DOHH2 (cell line): Measurements from ENCODE around the gene TRIM40.

Source experiments
- H3F3A ChIP-seq: fragments of 200-600 bp; sonication (generic), shearing (Covaris generic); 2 replicates; pipeline ENCODE4 v1.6.0; 2016; ENCODE audit warnings: antibody characterized with exemption, mild to moderate bottlenecking; ENCODE audit not compliant: control insufficient read depth, insufficient read depth
- H3K27ac ChIP-seq: fragments of 200-600 bp; sonication (generic); 2 replicates; pipeline ENCODE4 v1.5.1; 2014; ENCODE audit warnings: low read depth, mild to moderate bottlenecking, low read length, moderate library complexity
- H3K27me3 ChIP-seq: fragments of 200-600 bp; sonication (generic); 2 replicates; pipeline ENCODE4 v1.6.1; 2014; ENCODE audit warnings: mild to moderate bottlenecking, low read length, mixed read lengths; ENCODE audit not compliant: control insufficient read depth
- H3K36me3 ChIP-seq: fragments of 200-600 bp; sonication (generic); 2 replicates; pipeline ENCODE4 v1.6.1; 2014; ENCODE audit warnings: mild to moderate bottlenecking, low read length, moderate library complexity, mixed read lengths; ENCODE audit not compliant: control insufficient read depth
- H3K4me1 ChIP-seq: fragments of 200-600 bp; sonication (generic); 2 replicates; pipeline ENCODE4 v1.6.1; 2014; ENCODE audit warnings: mild to moderate bottlenecking, low read length, mixed read lengths; ENCODE audit not compliant: control insufficient read depth
- H3K4me2 ChIP-seq: fragments of 200-600 bp; sonication (generic); 2 replicates; pipeline ENCODE4 v1.6.0; 2014; ENCODE audit warnings: mild to moderate bottlenecking, low read length, moderate library complexity
- H3K4me3 ChIP-seq: fragments of 200-600 bp; sonication (generic); 2 replicates; pipeline ENCODE4 v1.5.1; 2014; ENCODE audit warnings: mild to moderate bottlenecking, low read length, mixed read lengths
- H3K79me2 ChIP-seq: fragments of 200-600 bp; sonication (generic); 2 replicates; pipeline ENCODE4 v1.6.1; 2014; ENCODE audit warnings: mild to moderate bottlenecking, low read length, mixed read lengths; ENCODE audit not compliant: control insufficient read depth
- H3K9me2 ChIP-seq: fragments of 200-600 bp; sonication (generic); replicated peaks from 2 replicates; pipeline ENCODE4 v1.6.1; 2014; ENCODE audit warnings: mild to moderate bottlenecking, low read length, mixed read lengths; ENCODE audit not compliant: control insufficient read depth
- H3K9me3 ChIP-seq: fragments of 200-600 bp; sonication (generic); 2 replicates; pipeline ENCODE4 v1.6.1; 2014; ENCODE audit warnings: antibody characterized with exemption, low read length, mixed read lengths; ENCODE audit not compliant: control insufficient read depth, insufficient read depth
- H4K20me1 ChIP-seq: fragments of 200-600 bp; sonication (generic); 2 replicates; pipeline ENCODE4 v1.6.0; 2014; ENCODE audit warnings: low read depth, mild to moderate bottlenecking, antibody characterized with exemption, low read length, moderate library complexity; ENCODE audit not compliant: control insufficient read depth, insufficient read depth
- EZH2phosphoT487 ChIP-seq: fragments of 200-600 bp; sonication (generic); IDR thresholded peaks from 2 replicates; pipeline ENCODE4 v1.6.1; 2017; ENCODE audit warnings: borderline replicate concordance, mild to moderate bottlenecking, antibody characterized with exemption, low read length, moderate library complexity, mixed read lengths
- TF ChIP-seq, protein P1 (sequence below): fragments of 200-600 bp; sonication (generic); IDR thresholded peaks from one replicate; pipeline ENCODE4 v1.5.1; 2014; ENCODE audit warnings: antibody characterized with exemption, mild to moderate bottlenecking, low read depth, low read length; ENCODE audit not compliant: poor library complexity, severe bottlenecking

Gene TRIM40

GRCh38 chr6:30112402-30112994, 23.4 kb upstream of the TRIM40 start:
- TF ChIP-seq, protein P1, sequence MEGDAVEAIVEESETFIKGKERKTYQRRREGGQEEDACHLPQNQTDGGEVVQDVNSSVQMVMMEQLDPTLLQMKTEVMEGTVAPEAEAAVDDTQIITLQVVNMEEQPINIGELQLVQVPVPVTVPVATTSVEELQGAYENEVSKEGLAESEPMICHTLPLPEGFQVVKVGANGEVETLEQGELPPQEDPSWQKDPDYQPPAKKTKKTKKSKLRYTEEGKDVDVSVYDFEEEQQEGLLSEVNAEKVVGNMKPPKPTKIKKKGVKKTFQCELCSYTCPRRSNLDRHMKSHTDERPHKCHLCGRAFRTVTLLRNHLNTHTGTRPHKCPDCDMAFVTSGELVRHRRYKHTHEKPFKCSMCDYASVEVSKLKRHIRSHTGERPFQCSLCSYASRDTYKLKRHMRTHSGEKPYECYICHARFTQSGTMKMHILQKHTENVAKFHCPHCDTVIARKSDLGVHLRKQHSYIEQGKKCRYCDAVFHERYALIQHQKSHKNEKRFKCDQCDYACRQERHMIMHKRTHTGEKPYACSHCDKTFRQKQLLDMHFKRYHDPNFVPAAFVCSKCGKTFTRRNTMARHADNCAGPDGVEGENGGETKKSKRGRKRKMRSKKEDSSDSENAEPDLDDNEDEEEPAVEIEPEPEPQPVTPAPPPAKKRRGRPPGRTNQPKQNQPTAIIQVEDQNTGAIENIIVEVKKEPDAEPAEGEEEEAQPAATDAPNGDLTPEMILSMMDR: no peak
- TF ChIP-seq EZH2phosphoT487: no peak
- no peaks in the 10 kb centered on the region for H3K9me3 ChIP-seq
- peaks cover 41% of the 10 kb centered on the region for H3K27me3 ChIP-seq
- no peak overlapping the region for H3K27ac ChIP-seq
- H3F3A ChIP-seq: no peaks in the 10 kb centered on the region
- H3K4me3 ChIP-seq: no peak overlapping the region
- no peaks in the 10 kb centered on the region for H3K9me2 ChIP-seq
- H3K79me2 ChIP-seq: no peaks in the 10 kb centered on the region
- H3K4me2 ChIP-seq: no peak overlapping the region
- H3K36me3 ChIP-seq: no peaks in the 10 kb centered on the region
- H3K4me1 ChIP-seq: no peaks in the 10 kb centered on the region
- no peaks in the 10 kb centered on the region for H4K20me1 ChIP-seq

- no peak for TF ChIP-seq EZH2phosphoT487
- TF ChIP-seq, protein P1: no peak
- Histone ChIP-seq H4K20me1 (no peaks in the 10 kb centered on the region), H3K9me2 (no peaks in the 10 kb centered on the region), H3K36me3 (no peaks in the 10 kb centered on the region), H3F3A (no peaks in the 10 kb centered on the region), H3K27ac (no peak within 1 kb of the TSS), H3K27me3 (peaks cover 36% of the 10 kb centered on the region), H3K4me2 (no peak within 1 kb of the TSS), H3K4me3 (no peak within 1 kb of the TSS), H3K9me3 (no peaks in the 10 kb centered on the region), H3K4me1 (no peaks in the 10 kb centered on the region), H3K79me2 (no peaks in the 10 kb centered on the region)
Measured at GRCh38 chr6:30113003-30113759, 22.8 kb upstream of the TRIM40 start, which contains the start of gene TRIM31. Gene TRIM31, minus strand, starts transcription at chr6:30113090. Its CDS starts 285 bp downstream, at chr6:30112805.

DNA sequence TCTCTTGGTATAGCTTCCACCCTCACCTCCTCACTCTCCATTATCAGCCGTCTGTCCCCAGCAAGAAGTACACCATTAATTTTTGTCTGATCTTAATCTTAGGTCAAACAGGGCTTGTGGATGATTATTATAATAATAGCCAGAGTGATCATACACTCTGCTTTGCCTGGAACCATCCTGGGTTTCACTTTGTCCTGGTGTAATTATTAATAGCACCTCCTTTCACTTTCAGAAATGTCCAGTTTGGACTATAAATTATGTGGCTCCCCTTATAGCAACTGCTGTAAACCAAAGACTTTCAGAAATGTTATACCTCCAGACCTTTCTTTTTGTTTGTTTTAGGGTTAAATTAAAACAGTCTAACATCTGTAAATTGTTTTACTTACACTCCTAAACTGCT, 22.1 kb upstream of the TRIM40 start:
- H3K27ac ChIP-seq: no peak overlapping the region
- TF ChIP-seq EZH2phosphoT487: no peak
- TF ChIP-seq, protein P1: no peak
- no peak overlapping the region for H3K4me2 ChIP-seq

More for the DNA sequence above, 22.1 kb upstream of the TRIM40 start:
- no peaks in the 10 kb centered on the region for H3K9me3 ChIP-seq
- no peaks in the 10 kb centered on the region for H3F3A ChIP-seq
- no peaks in the 10 kb centered on the region for H3K4me1 ChIP-seq
- H3K4me3 ChIP-seq: no peak overlapping the region
- no peaks in the 10 kb centered on the region for H3K79me2 ChIP-seq
- H3K27me3 ChIP-seq: peaks cover 36% of the 10 kb centered on the region
- H4K20me1 ChIP-seq: no peaks in the 10 kb centered on the region
- H3K9me2 ChIP-seq: no peaks in the 10 kb centered on the region
- no peaks in the 10 kb centered on the region for H3K36me3 ChIP-seq
